GM19468 (cell line): Measurements from ENCODE around the gene ANXA11.
"Not testable (repeated sequence)": the region's sequence is repeated elsewhere in the genome, so short reads cannot be mapped to it uniquely, and the experiment has no call there.

Source experiments
- ATAC-seq: cut with Tn5 transposase; IDR thresholded peaks from one replicate; pipeline ENCODE4 v1.9.1; 2021; ENCODE audit warnings: mild to moderate bottlenecking, moderate library complexity, moderate number of reproducible peaks; ENCODE audit not compliant: unreplicated experiment; ENCODE audit errors: extremely low read depth

Gene ANXA11

DNA sequence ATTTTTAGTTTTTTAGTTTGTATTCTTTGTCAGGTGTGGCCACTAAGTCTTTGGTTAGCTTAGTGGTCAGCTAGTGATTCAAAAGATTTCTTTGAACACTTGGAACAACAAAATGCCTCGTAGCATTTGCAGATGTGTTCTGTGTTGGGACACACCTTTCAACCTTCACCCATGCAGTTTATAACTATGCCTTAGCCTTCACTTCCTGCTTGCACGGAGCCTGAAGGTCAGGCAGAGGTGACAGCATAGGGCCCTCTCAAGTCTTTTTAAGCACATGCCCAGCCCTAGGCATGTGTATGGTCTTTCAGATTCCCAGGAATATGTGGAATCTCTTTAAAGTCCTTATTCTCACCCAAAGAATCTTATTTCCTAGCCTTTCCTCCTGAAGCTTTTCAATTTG lies 55.2 kb downstream of the ANXA11 start:
- no peak for ATAC-seq

DNA sequence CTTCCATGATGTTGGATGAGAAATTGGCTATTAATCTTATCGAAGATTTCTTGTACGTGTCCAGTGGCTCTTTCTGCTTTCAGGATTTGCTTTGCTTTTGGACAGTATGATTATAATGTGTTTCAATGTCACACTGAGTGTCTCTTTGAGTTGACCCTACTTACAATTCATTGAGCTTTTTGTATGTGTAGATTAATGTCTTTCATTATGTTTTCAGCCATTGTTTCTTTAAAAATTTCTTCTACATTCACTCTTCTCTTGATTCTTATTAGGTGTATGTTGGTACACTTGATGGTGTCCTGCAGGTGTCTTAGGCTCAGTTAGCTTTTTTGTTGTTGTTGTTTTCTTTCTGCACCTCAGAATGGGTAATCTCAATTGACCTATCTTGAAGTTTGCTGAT lies 56.2 kb downstream of the ANXA11 start:
- ATAC-seq = no peak

DNA sequence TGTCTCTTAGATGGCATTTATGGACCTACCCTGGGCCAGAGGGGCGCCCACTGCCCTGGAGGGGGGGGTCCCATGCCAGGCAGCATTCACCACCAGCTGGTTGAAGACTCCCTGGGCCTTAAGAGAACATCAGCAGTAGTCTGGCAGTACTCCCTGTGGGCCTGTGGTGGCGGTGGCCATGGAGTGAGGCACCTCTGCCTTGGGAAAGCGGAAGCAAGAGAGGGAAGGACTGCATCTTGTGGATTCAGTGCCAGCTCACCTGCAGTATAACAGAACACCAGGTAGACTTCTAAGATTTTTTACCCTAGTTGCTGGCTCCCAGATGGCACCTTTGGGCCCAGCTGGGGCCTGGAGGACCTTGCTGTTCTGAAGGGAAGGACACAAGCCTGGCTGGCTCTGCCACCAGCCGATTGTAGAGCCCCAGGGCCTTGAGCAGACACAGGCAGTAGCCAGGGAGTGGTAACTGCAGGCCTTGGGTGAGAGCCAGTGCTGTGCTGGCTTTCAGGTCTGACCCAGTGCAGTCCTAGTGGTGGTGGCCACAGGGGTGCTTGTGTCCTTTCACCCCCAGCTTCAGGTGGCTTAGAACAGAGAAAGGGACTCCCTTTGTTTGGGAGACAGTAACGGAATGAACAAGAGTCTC lies 57.1 kb downstream of the ANXA11 start:
- ATAC-seq = no peak

DNA sequence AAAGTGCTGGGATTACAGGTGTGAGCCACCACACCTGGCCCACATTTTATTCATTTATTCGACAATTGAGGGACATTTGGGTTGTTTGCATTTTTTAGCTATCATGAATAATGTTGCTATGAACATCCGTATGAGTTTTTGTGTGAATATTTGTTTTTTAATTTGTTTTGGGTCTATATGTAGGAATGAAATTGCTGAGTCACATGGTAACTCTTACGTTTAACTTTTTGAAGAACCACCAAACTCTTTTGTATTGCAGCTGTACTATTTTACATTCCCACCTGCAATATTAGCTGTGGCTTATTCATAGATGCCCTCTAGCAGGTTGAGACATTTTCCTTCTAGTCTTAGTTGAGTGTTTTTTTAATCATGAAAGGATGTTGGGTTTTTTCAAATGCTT lies 58.4 kb downstream of the ANXA11 start:
- no peak for ATAC-seq

DNA sequence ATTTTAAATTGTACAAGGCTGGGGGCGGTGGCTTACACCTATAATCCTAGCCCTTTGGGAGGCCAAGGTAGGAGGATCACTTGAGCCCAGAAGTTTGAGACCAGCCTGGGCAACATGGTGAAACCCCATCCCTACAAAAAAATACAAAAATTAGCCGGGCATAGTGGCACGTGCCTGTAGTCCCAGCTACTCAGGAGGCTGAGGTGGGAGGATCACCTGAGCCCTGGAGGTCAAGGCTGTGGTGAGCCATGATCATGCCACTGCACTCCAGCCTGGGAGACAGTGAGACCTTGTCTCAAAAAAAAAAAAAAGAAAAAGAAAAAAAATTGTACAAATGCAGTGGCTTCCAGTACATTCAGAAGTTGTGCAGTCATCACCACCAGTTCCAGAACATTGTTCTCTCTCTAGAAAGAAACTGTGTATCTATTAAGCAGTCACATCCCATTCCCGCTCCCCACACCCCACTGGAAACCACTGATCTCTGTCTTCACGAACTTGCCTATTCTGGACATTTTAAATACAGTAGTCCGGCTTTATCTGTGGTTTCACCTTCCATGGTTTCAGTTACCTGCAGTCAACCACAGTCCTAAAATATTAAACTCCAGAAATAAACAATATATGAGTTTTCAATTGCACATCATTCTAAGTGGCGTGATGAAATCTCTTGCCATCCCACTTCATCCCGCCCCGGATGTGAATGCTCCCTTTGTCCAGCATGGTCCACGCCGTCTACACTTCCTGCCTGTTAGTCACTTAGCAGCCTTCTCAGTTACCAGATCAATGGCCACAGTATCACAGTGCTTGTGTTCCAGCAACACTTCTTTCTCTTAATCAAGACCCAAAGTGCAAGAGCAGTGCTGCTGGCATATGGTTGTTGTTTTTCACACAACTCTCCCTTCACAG lies 59.7 kb downstream of the ANXA11 start:
- ATAC-seq = not testable (repeated sequence)

- ATAC-seq = no peak
Measured at GRCh38 chr10:80144696-80145131, 60.6 kb downstream of the ANXA11 start.

DNA sequence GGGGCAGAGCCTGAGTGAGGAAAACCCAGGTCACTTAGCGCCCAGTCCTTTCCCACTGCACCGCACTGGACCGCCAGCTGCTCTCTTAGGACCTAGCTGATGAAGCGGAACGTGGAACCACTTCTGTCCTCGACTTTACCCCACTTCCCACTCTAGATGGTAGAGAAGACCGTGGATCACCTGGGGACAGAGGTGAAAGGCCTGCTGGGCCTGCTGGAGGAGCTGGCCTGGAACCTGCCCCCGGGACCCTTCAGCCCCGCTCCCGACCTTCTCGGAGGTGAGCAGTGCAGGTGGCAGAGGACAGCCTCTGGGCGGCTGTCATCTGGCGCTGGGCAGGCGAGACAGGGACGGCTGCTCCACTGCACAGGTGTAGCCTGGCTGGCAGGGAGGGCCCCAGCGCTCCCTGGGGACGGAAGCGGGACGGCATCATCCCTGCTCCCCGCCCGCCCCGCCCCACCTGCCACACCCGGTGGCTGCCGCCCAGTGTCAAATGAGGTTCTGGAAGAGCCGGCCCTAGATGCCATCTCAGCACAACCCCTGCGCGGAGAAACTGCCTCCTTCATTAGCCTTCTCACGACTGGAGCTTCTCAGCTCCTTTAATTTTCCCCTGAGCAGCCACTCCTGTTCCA lies 61.2 kb downstream of the ANXA11 start:
- ATAC-seq = no peak

DNA sequence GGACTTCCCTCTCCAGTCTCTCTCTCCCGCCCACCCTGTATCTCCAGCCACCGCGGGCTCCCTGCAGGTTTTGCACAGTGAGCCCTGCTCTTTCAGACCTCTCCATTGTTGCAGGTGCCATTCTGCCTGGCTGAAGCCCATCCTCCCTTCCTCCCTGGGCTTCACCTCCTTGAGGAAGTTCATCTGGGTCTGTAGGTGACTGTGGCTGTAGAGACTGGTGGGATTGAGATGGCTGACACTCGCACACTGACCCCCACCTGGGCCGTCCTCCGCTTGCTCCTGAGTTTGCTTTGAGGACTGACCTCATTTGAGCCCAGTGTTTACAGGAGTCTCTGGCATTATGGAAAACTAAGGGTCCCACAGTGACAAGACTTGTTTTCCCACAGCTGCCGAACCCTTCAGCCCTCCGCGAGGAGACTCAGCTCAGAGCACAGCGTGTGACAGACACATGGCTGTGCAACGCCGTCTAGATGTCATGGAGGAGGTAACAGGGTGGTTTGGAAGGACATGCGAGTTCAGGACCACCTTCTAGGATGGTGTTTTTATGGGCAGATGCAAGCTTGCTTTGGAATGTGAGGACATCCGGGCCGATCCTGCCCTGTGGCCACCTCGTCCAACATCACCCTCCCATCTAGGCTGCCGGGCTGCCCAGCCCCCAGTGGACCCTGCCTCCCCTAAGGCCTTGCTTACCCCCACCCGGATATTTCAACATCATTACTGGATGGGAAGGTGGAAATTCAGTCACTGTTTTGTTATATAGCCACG lies 63.5 kb downstream of the ANXA11 start:
- ATAC-seq = no peak

GRCh38 chr10:80140251-80140650 lies 65.1 kb downstream of the ANXA11 start:
- ATAC-seq = no peak

DNA sequence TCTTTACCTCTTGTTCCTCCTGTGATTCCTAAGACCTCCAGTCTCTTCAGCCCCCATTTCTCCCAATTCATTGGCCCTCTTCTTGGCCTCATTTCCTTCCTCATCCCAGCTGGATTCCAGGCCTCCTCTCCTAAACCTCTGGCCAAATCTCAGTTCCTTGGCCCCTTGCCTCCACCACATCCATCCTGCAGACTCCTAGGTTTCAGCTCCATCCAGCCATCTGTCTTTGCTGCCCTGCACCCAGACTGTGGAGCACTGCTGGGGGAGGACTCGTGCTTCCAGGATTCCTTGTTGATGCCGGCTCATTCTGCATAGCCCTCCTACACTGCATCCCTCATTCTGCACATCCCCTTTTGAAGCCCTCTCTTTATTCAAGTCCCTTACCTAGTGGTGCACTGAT lies 66.1 kb downstream of the ANXA11 start:
- ATAC-seq = no peak

GRCh38 chr10:80137920-80138319 lies 67.4 kb downstream of the ANXA11 start:
- no peak for ATAC-seq

- ATAC-seq = no peak
Measured at GRCh38 chr10:80137031-80137862, 68.1 kb downstream of the ANXA11 start.

DNA sequence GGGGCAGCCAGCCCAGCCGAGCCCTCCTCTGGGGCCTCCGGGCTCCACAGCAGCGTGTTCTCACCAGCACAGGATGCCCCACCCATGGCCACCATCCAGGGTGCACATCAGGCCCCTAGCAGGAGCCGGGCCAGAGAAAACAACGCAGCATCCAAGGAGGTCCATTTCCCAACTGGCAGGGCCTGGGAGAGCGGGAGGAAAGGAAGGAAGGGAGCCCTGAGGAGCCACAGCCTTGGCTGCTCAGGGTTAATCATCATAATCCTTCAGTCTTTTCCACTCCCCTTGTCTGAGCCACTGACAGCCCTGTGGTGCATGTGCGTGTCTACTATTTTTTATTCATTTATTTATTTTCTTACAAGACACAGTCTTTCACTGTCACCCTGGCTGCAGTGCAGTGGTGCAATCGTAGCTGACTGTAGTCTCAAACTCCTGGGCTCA lies 69.2 kb downstream of the ANXA11 start:
- no peak for ATAC-seq

- ATAC-seq = not testable (repeated sequence)
Measured at GRCh38 chr10:80133687-80134086, 71.7 kb downstream of the ANXA11 start.

GRCh38 chr10:80133206-80133605 lies 72.1 kb downstream of the ANXA11 start:
- ATAC-seq = no peak

- ATAC-seq = no peak
Measured at GRCh38 chr10:80132299-80133139, 72.8 kb downstream of the ANXA11 start, which contains the start of gene PLAC9. PLAC9 (plus strand) TSS chr10:80132730; CDS start chr10:80132763, 33 bp downstream.

DNA sequence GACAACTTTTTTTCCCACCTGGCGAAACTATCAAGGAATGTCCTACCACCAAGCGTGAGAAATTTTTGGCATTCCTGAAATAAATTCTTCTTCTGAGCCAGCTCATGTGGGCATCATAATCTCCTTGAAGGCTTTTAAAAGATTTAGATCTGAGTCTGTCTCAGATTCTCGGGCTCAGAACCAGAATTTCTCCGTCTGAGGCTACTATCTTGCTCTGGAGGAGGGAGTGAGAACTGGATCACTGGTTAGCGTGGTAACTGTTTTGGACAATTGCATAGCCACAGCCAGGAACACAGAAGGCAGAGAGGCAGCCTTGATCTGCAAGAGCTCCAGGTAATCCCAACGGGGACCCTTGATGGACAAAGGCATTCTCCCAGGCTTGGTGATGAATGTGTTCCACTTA lies 73.8 kb downstream of the ANXA11 start:
- ATAC-seq = no peak

GRCh38 chr10:80126876-80127275 lies 78.5 kb downstream of the ANXA11 start:
- ATAC-seq = no peak
